ENCODE measurements around the gene COL6A6. TPM values are rescaled to one million over a fixed set of nuclear protein-coding genes. Genes with fewer than 3 reads are reported as not detected.

COL6A6 gene
- not detected for total RNA-seq

GRCh38 chr3:130516645-130517512, at the start of gene COL6A6:
TSS of gene COL6A6 (plus strand) at chr3:130517177. CDS start at chr3:130560365, 43,188 bp downstream.
- peaks cover 47% of the 10 kb centered on the region for H3K27me3 Mint-ChIP-seq
- H3K27ac Mint-ChIP-seq: no peak within 1 kb of the TSS
- no peaks in the 10 kb centered on the region for H3K9me3 Mint-ChIP-seq
- no peak for DNase-seq
- no peaks in the 10 kb centered on the region for H3K36me3 Mint-ChIP-seq
- H3K4me3 Mint-ChIP-seq: no peak within 1 kb of the TSS
- H3K4me1 Mint-ChIP-seq: no peaks in the 10 kb centered on the region

- H3K27me3 Mint-ChIP-seq: peaks cover 20% of the 10 kb centered on the region
- H3K27ac Mint-ChIP-seq: no peak overlapping the region
- H3K36me3 Mint-ChIP-seq: no peaks in the 10 kb centered on the region
- no peak overlapping the region for H3K4me3 Mint-ChIP-seq
- H3K9me3 Mint-ChIP-seq: no peaks in the 10 kb centered on the region
- H3K4me1 Mint-ChIP-seq: no peaks in the 10 kb centered on the region
- no peak for DNase-seq
Observed at GRCh38 chr3:130468311-130468710, 48.7 kb upstream of the COL6A6 start.

- Mint-ChIP-seq H3K36me3 (peaks cover 2% of the 10 kb centered on the region), H3K27ac (no peak overlapping the region), H3K27me3 (peaks cover 13% of the 10 kb centered on the region), H3K4me3 (no peak overlapping the region), H3K9me3 (peaks cover 4% of the 10 kb centered on the region), H3K4me1 (no peaks in the 10 kb centered on the region)
- DNase-seq: no peak
Observed at GRCh38 chr3:130470126-130470525, 46.9 kb upstream of the COL6A6 start.

GRCh38 chr3:130473416-130473815, 43.6 kb upstream of the COL6A6 start:
- no peak overlapping the region for H3K4me3 Mint-ChIP-seq
- H3K27me3 Mint-ChIP-seq: peaks cover 13% of the 10 kb centered on the region
- peaks cover 5% of the 10 kb centered on the region for H3K9me3 Mint-ChIP-seq
- DNase-seq: no peak
- H3K4me1 Mint-ChIP-seq: no peaks in the 10 kb centered on the region
- H3K27ac Mint-ChIP-seq: no peak overlapping the region
- H3K36me3 Mint-ChIP-seq: peaks cover 2% of the 10 kb centered on the region

GRCh38 chr3:130480736-130481135, 36.2 kb upstream of the COL6A6 start:
- Mint-ChIP-seq H3K27me3 (peaks cover 4% of the 10 kb centered on the region), H3K4me3 (no peak overlapping the region), H3K9me3 (peaks cover 11% of the 10 kb centered on the region), H3K4me1 (no peaks in the 10 kb centered on the region), H3K27ac (no peak overlapping the region), H3K36me3 (no peaks in the 10 kb centered on the region)
- DNase-seq: no peak

- Mint-ChIP-seq H3K4me3 (no peak overlapping the region), H3K9me3 (no peaks in the 10 kb centered on the region), H3K4me1 (no peaks in the 10 kb centered on the region), H3K36me3 (no peaks in the 10 kb centered on the region), H3K27me3 (peaks cover 4% of the 10 kb centered on the region), H3K27ac (no peak overlapping the region)
- no peak for DNase-seq
Observed at GRCh38 chr3:130488288-130488687, 28.7 kb upstream of the COL6A6 start.

- Mint-ChIP-seq H3K4me1 (no peaks in the 10 kb centered on the region), H3K27ac (no peak overlapping the region), H3K36me3 (no peaks in the 10 kb centered on the region), H3K27me3 (peaks cover 4% of the 10 kb centered on the region), H3K4me3 (no peak overlapping the region), H3K9me3 (no peaks in the 10 kb centered on the region)
- DNase-seq: no peak
Observed at GRCh38 chr3:130488769-130489450, 28.1 kb upstream of the COL6A6 start.

GRCh38 chr3:130490241-130490640, 26.7 kb upstream of the COL6A6 start:
- H3K4me1 Mint-ChIP-seq: no peaks in the 10 kb centered on the region
- no peaks in the 10 kb centered on the region for H3K36me3 Mint-ChIP-seq
- H3K4me3 Mint-ChIP-seq: no peak overlapping the region
- H3K27ac Mint-ChIP-seq: no peak overlapping the region
- no peak for DNase-seq
- peaks cover 4% of the 10 kb centered on the region for H3K27me3 Mint-ChIP-seq
- no peaks in the 10 kb centered on the region for H3K9me3 Mint-ChIP-seq

GRCh38 chr3:130491431-130491830, 25.5 kb upstream of the COL6A6 start:
- Mint-ChIP-seq H3K27ac (no peak overlapping the region), H3K4me1 (no peaks in the 10 kb centered on the region), H3K36me3 (no peaks in the 10 kb centered on the region)

GRCh38 chr3:130504701-130505100, 12.3 kb upstream of the COL6A6 start:
- Mint-ChIP-seq H3K4me1 (no peaks in the 10 kb centered on the region), H3K4me3 (no peak overlapping the region), H3K9me3 (no peaks in the 10 kb centered on the region), H3K27ac (no peak overlapping the region), H3K36me3 (no peaks in the 10 kb centered on the region), H3K27me3 (peaks cover 16% of the 10 kb centered on the region)
- no peak for DNase-seq

More at GRCh38 chr3:130491431-130491830, 25.5 kb upstream of the COL6A6 start:
- Mint-ChIP-seq H3K27me3 (peaks cover 4% of the 10 kb centered on the region), H3K4me3 (no peak overlapping the region), H3K9me3 (no peaks in the 10 kb centered on the region)
- no peak for DNase-seq

GRCh38 chr3:130506031-130506430, 10.9 kb upstream of the COL6A6 start:
- no peaks in the 10 kb centered on the region for H3K9me3 Mint-ChIP-seq
- no peak overlapping the region for H3K27ac Mint-ChIP-seq
- no peaks in the 10 kb centered on the region for H3K36me3 Mint-ChIP-seq
- no peak overlapping the region for H3K4me3 Mint-ChIP-seq
- peaks cover 26% of the 10 kb centered on the region for H3K27me3 Mint-ChIP-seq
- H3K4me1 Mint-ChIP-seq: no peaks in the 10 kb centered on the region
- DNase-seq: no peak

- Mint-ChIP-seq H3K9me3 (no peaks in the 10 kb centered on the region), H3K4me1 (no peaks in the 10 kb centered on the region), H3K27me3 (peaks cover 31% of the 10 kb centered on the region), H3K4me3 (no peak overlapping the region), H3K27ac (no peak overlapping the region), H3K36me3 (no peaks in the 10 kb centered on the region)
- DNase-seq: no peak
Observed at GRCh38 chr3:130507746-130508145, 9.2 kb upstream of the COL6A6 start.

- no peaks in the 10 kb centered on the region for H3K9me3 Mint-ChIP-seq
- peaks cover 33% of the 10 kb centered on the region for H3K27me3 Mint-ChIP-seq
Observed at GRCh38 chr3:130509008-130509407, 8.0 kb upstream of the COL6A6 start.

GRCh38 chr3:130514681-130515080, 2.3 kb upstream of the COL6A6 start:
- Mint-ChIP-seq H3K27me3 (peaks cover 56% of the 10 kb centered on the region), H3K4me3 (no peak overlapping the region), H3K4me1 (no peaks in the 10 kb centered on the region), H3K27ac (no peak overlapping the region), H3K36me3 (no peaks in the 10 kb centered on the region), H3K9me3 (no peaks in the 10 kb centered on the region)
- DNase-seq: no peak

More at GRCh38 chr3:130509008-130509407, 8.0 kb upstream of the COL6A6 start:
- Mint-ChIP-seq H3K27ac (no peak overlapping the region), H3K4me3 (no peak overlapping the region), H3K36me3 (no peaks in the 10 kb centered on the region), H3K4me1 (no peaks in the 10 kb centered on the region)
- no peak for DNase-seq

GRCh38 chr3:130515755-130516154, 1.2 kb upstream of the COL6A6 start:
- no peaks in the 10 kb centered on the region for H3K4me1 Mint-ChIP-seq
- H3K27ac Mint-ChIP-seq: no peak overlapping the region
- H3K27me3 Mint-ChIP-seq: peaks cover 49% of the 10 kb centered on the region
- DNase-seq: no peak
- no peak overlapping the region for H3K4me3 Mint-ChIP-seq
- H3K36me3 Mint-ChIP-seq: no peaks in the 10 kb centered on the region
- no peaks in the 10 kb centered on the region for H3K9me3 Mint-ChIP-seq

Data from activated naive CD8-positive, alpha-beta T cell treated with anti-CD3 and anti-CD28 coated beads for 36 hours (primary cell).